ENCODE results near the gene MIOX. TPM values are rescaled to one million over a fixed set of nuclear protein-coding genes. Genes with fewer than 3 reads are reported as not detected.

The MIOX gene
- total and polyA plus RNA-seq, 2 experiments from 2014 or later = not detected

- TF ChIP-seq ZNF462 (CRISPR knock-in tag; IDR thresholded peaks at IDR 0.05) (no peak), CREB1 (CRISPR knock-in tag; IDR thresholded peaks at IDR 0.05; ENCODE audit: low read depth) (no peak), ZNF114 (CRISPR knock-in tag; IDR thresholded peaks at IDR 0.05) (no peak), REST (IDR thresholded peaks at IDR 0.05; ENCODE audit: unreplicated experiment) (no peak), NANOG (IDR thresholded peaks at IDR 0.05; ENCODE audit: borderline replicate concordance) (no peak)
Observed at GRCh38 chr22:50482107-50483074, 4.3 kb upstream of the MIOX start (continued).
